Adrenal gland (tissue), 12 donors: ENCODE results near the gene EPHA4. TPM values are rescaled to one million over a fixed set of nuclear protein-coding genes. Genes with fewer than 3 reads are reported as not detected.

ENCODE experiments used
- DNase-seq, 7 donors: peaks; one replicate each; pipeline ENCODE4 v3.0.0-alpha.2; 2019 to 2020
- H3K27ac ChIP-seq, 5 donors: fragments of 200-600 bp; sonication (generic) in 4 of 5; 1 replicate in 3 of 5; 2 replicates in 2 of 5; pipeline versions ENCODE4 v1.5.1 to v1.8.0; 2016 to 2020; ENCODE audit warnings: mild to moderate bottlenecking in 1 of 5
- H3K27me3 ChIP-seq: fragments of 200-600 bp; 2 replicates; pipeline ENCODE4 v1.8.0; 2021
- H3K36me3 ChIP-seq, 2 donors: fragments of 200-600 bp; replicated peaks in 1 of 2; 1 replicate in 1 of 2; 2 replicates in 1 of 2; pipeline versions ENCODE4 v1.5.1 to v1.8.0; 2018 to 2022
- H3K4me1 ChIP-seq, 2 donors: fragments of 200-600 bp; replicated peaks in 1 of 2; 1 replicate in 1 of 2; 2 replicates in 1 of 2; pipeline versions ENCODE4 v1.5.1 to v1.8.0; 2018 to 2021
- H3K4me3 ChIP-seq, 4 donors: fragments of 200-600 bp; sonication (generic) in 3 of 4; one replicate each; pipeline ENCODE4 v1.5.1; 2016 to 2018
- H3K9me3 ChIP-seq, 3 donors: fragments of 200-600 bp; sonication (generic) in 1 of 3; replicated peaks in 1 of 3; 1 replicate in 2 of 3; 2 replicates in 1 of 3; pipeline versions ENCODE4 v1.5.1 to v1.8.0; 2016 to 2021
- CTCF ChIP-seq, 6 experiments: fragments of 450-650 bp in 4 of 6; fragments of 200-600 bp in 2 of 6; sonication (generic) in 1 of 6; IDR thresholded peaks; 1 replicate in 5 of 6; 2 replicates in 1 of 6; pipeline versions ENCODE4 v1.5.1 to v1.8.0; 2016 to 2021; ENCODE audit warnings: antibody characterized with exemption in 6 of 6, mild to moderate bottlenecking in 2 of 6, moderate library complexity in 1 of 6
- POLR2A ChIP-seq, 2 donors: fragments of 450-650 bp; IDR thresholded peaks; one replicate each; pipeline ENCODE4 v1.6.1; 2017; ENCODE audit warnings: antibody characterized with exemption in 2 of 2, mild to moderate bottlenecking in 2 of 2, moderate library complexity in 1 of 2
- WGBS, 4 donors: extraction: QIAGEN DNeasy Blood & Tissue Kit in 2 of 4; methylation state at CpG; one replicate each; pipeline versions ENCODE4 v1.1.5 to v1.1.7; 2013 to 2017; 5-methylcytosine and 5-hydroxymethylcytosine counted together
- intact Hi-C, 2 donors: fragments of 100-400 bp; cut with DNase I; formaldehyde crosslinking; loops; one replicate each; pipeline versions ENCODE4 v1.14.1 to v1.15.0; 2022 to 2023
- polyA plus RNA-seq, 3 donors: library from polyadenylated mRNA; stranded (reverse); fragments of 200-250 nt in 2 of 3; fragments of 350-450 nt in 1 of 3; fragmentation: Illumina TruSeq in 1 of 3; extraction: RNeasy Lipid Tissue Mini Kit (QIAGEN cat#74804) in 1 of 3; gene quantifications; one replicate each; pipeline ENCODE4 v1.2.3, GENCODE V29; 2013 to 2014
- total RNA-seq, 9 donors: library from RNA; depleted of rRNA in 4 of 9; stranded (reverse); fragments of >200 nt in 4 of 9; fragments of 120-200 nt in 1 of 9; fragmentation: NEBNext Ultra II Directional in 1 of 9; extraction: Animal tissue kit (Norgen Biotek cat#: 25700) in 1 of 9; gene quantifications; one replicate each; pipeline versions ENCODE4 v1.1.0 to v1.2.4, GENCODE V29; 2013 to 2023
- donor health status: healthy with polysubstance abuse.
- donor health status: Bipolar disorder and iron deficiency.
- donor health status: DM: yes; HTN: yes; CAD: no.
- donor health status: DM: no; HTN: no; CAD: no.
- donor health status: DM: no; HTN: no; CAD: no.
- donor health status: DM: yes; HTN: yes; CAD: no.

EPHA4 gene
- total and polyA plus RNA-seq, 12 donors = 3.0 to 72.9 (median 12.1) TPM

- WGBS, 4 donors = 42 to 67% (median 58%) methylated on average over 2 of the region's 2 CpGs
- no peak overlapping the region for H3K4me3 ChIP-seq
- no peak overlapping the region for H3K27ac ChIP-seq
These were observed 36.3 kb downstream of the EPHA4 start for GRCh38 chr2:221535824-221536223.

GRCh38 chr2:221533299-221533698, 38.8 kb downstream of the EPHA4 start:
- WGBS, 4 donors = 93 to 96% (median 94%) methylated on average over 6 of the region's 6 CpGs
- Histone ChIP-seq H3K4me3 (no peak overlapping the region), H3K36me3 (no peaks in the 10 kb centered on the region), H3K4me1 (no peaks in the 10 kb centered on the region), H3K27me3 (no peaks in the 10 kb centered on the region), H3K27ac (no peak overlapping the region), H3K9me3 (no peaks in the 10 kb centered on the region)
- TF ChIP-seq POLR2A (IDR thresholded peaks at IDR 0.05) (no peak), CTCF (IDR thresholded peaks at IDR 0.05) (no peak)
- no peak for DNase-seq
- intact Hi-C loops = no loop called here

More at GRCh38 chr2:221535824-221536223, 36.3 kb downstream of the EPHA4 start:
- intact Hi-C loops = no loop called here
- Histone ChIP-seq H3K4me1 (no peaks in the 10 kb centered on the region), H3K27me3 (no peaks in the 10 kb centered on the region), H3K36me3 (no peaks in the 10 kb centered on the region), H3K9me3 (no peaks in the 10 kb centered on the region)
- no peak for DNase-seq
- TF ChIP-seq CTCF (IDR thresholded peaks at IDR 0.05) (no peak), POLR2A (IDR thresholded peaks at IDR 0.05) (no peak)

- no peak for DNase-seq
- no peaks in the 10 kb centered on the region for H3K4me1 ChIP-seq
- 91 to 99% (median 97%) methylated on average over 2 to 3 of the region's 3 CpGs for WGBS, 4 donors
- no peaks in the 10 kb centered on the region for H3K9me3 ChIP-seq
- H3K36me3 ChIP-seq = no peaks in the 10 kb centered on the region
- no peak overlapping the region for H3K4me3 ChIP-seq
- intact Hi-C loops = no loop called here
- no peak overlapping the region for H3K27ac ChIP-seq
- H3K27me3 ChIP-seq = no peaks in the 10 kb centered on the region
- TF ChIP-seq POLR2A (IDR thresholded peaks at IDR 0.05) = no peak
- TF ChIP-seq CTCF (IDR thresholded peaks at IDR 0.05) = no peak
These were observed 39.5 kb downstream of the EPHA4 start for GRCh38 chr2:221532641-221533040.

- Histone ChIP-seq H3K9me3 (no peaks in the 10 kb centered on the region), H3K36me3 (no peaks in the 10 kb centered on the region), H3K4me3 (no peak overlapping the region), H3K27ac (no peak overlapping the region), H3K27me3 (no peaks in the 10 kb centered on the region), H3K4me1 (no peaks in the 10 kb centered on the region)
- TF ChIP-seq POLR2A (IDR thresholded peaks at IDR 0.05) = no peak
- TF ChIP-seq CTCF (IDR thresholded peaks at IDR 0.05) = no peak
- 74 to 91% (median 82%) methylated on average over 2 of the region's 2 CpGs for WGBS, 4 donors
- no peak for DNase-seq
- intact Hi-C loops = no loop called here
These were observed 41.5 kb downstream of the EPHA4 start for GRCh38 chr2:221530653-221531037.
